ENCODE results near the gene MARK2.
A peak's percentile ranks its signal among the peaks of the same experiment; 100 is the strongest.
"Not testable (repeated sequence)": the region's sequence is repeated elsewhere in the genome, so short reads cannot be mapped to it uniquely, and the experiment has no call there.

MARK2 gene

GRCh38 chr11:63858628-63859550 lies 20.0 kb downstream of the MARK2 start:
- Mint-ChIP-seq H3K4me1 (ENCODE audit: low read depth) (peaks cover 39% of the 10 kb centered on the region), H3K27me3 (no peaks in the 10 kb centered on the region), H3K4me3 (no peak overlapping the region), H3K27ac (no peak overlapping the region), H3K9me3 (ENCODE audit: low read depth) (no peaks in the 10 kb centered on the region), H3K36me3 (no peaks in the 10 kb centered on the region)

GRCh38 chr11:63862923-63863322 lies 24.0 kb downstream of the MARK2 start:
- H3K27ac Mint-ChIP-seq: peak overlapping the region; percentile 59
- H3K27me3 Mint-ChIP-seq: no peaks in the 10 kb centered on the region
- peaks cover 5% of the 10 kb centered on the region for H3K36me3 Mint-ChIP-seq
- no peak overlapping the region for H3K4me3 Mint-ChIP-seq
- H3K4me1 Mint-ChIP-seq (ENCODE audit: low read depth): peaks cover 48% of the 10 kb centered on the region
- no peaks in the 10 kb centered on the region for H3K9me3 Mint-ChIP-seq (ENCODE audit: low read depth)

- H3K9me3 Mint-ChIP-seq (ENCODE audit: low read depth): not testable (repeated sequence)
These were observed 24.7 kb downstream of the MARK2 start for GRCh38 chr11:63863620-63864019.

GRCh38 chr11:63866211-63866610 lies 27.3 kb downstream of the MARK2 start:
- H3K4me3 Mint-ChIP-seq: peak overlapping the region; percentile 41
- H3K4me1 Mint-ChIP-seq (ENCODE audit: low read depth): peaks cover 76% of the 10 kb centered on the region
- H3K9me3 Mint-ChIP-seq (ENCODE audit: low read depth): no peaks in the 10 kb centered on the region
- peak overlapping the region; percentile 41 for H3K27ac Mint-ChIP-seq
- H3K27me3 Mint-ChIP-seq: no peaks in the 10 kb centered on the region
- peaks cover 8% of the 10 kb centered on the region for H3K36me3 Mint-ChIP-seq

More at GRCh38 chr11:63863620-63864019, 24.7 kb downstream of the MARK2 start:
- H3K27me3 Mint-ChIP-seq, H3K4me3 Mint-ChIP-seq, H3K27ac Mint-ChIP-seq, H3K36me3 Mint-ChIP-seq: not testable (repeated sequence)
- peaks cover 53% of the 10 kb centered on the region for H3K4me1 Mint-ChIP-seq (ENCODE audit: low read depth)

- peaks cover 79% of the 10 kb centered on the region for H3K4me1 Mint-ChIP-seq (ENCODE audit: low read depth)
- H3K4me3 Mint-ChIP-seq: no peak overlapping the region
- H3K27me3 Mint-ChIP-seq: no peaks in the 10 kb centered on the region
- no peaks in the 10 kb centered on the region for H3K9me3 Mint-ChIP-seq (ENCODE audit: low read depth)
- H3K36me3 Mint-ChIP-seq: peaks cover 8% of the 10 kb centered on the region
- H3K27ac Mint-ChIP-seq: peak overlapping the region; percentile 16
These were observed 28.6 kb downstream of the MARK2 start for GRCh38 chr11:63867511-63867910.

- H3K4me1 Mint-ChIP-seq (ENCODE audit: low read depth): peaks cover 80% of the 10 kb centered on the region
- no peaks in the 10 kb centered on the region for H3K9me3 Mint-ChIP-seq (ENCODE audit: low read depth)
- peaks cover 8% of the 10 kb centered on the region for H3K36me3 Mint-ChIP-seq
- no peaks in the 10 kb centered on the region for H3K27me3 Mint-ChIP-seq
- peak overlapping the region; percentile 51 for H3K4me3 Mint-ChIP-seq
- H3K27ac Mint-ChIP-seq: peak overlapping the region; percentile 66
These were observed 29.6 kb downstream of the MARK2 start for GRCh38 chr11:63868399-63869064.

- Mint-ChIP-seq H3K9me3 (ENCODE audit: low read depth) (no peaks in the 10 kb centered on the region), H3K4me1 (ENCODE audit: low read depth) (peaks cover 83% of the 10 kb centered on the region), H3K27me3 (no peaks in the 10 kb centered on the region), H3K27ac (peak overlapping the region; percentile 77), H3K36me3 (peaks cover 8% of the 10 kb centered on the region), H3K4me3 (peak overlapping the region; percentile 43)
These were observed 30.3 kb downstream of the MARK2 start for GRCh38 chr11:63869171-63869591.

GRCh38 chr11:63869683-63870082 lies 30.8 kb downstream of the MARK2 start:
- Mint-ChIP-seq H3K27ac (peak overlapping the region; percentile 77), H3K9me3 (ENCODE audit: low read depth) (no peaks in the 10 kb centered on the region), H3K36me3 (peaks cover 8% of the 10 kb centered on the region), H3K4me3 (peak overlapping the region; percentile 43), H3K4me1 (ENCODE audit: low read depth) (peaks cover 88% of the 10 kb centered on the region), H3K27me3 (no peaks in the 10 kb centered on the region)

GRCh38 chr11:63870351-63871140 lies 31.6 kb downstream of the MARK2 start:
- H3K36me3 Mint-ChIP-seq: peaks cover 5% of the 10 kb centered on the region
- H3K9me3 Mint-ChIP-seq (ENCODE audit: low read depth): no peaks in the 10 kb centered on the region
- H3K27me3 Mint-ChIP-seq: no peaks in the 10 kb centered on the region
- H3K27ac Mint-ChIP-seq: peak overlapping the region; percentile 82
- peak overlapping the region; percentile 62 for H3K4me3 Mint-ChIP-seq
- H3K4me1 Mint-ChIP-seq (ENCODE audit: low read depth): peaks cover 86% of the 10 kb centered on the region

GRCh38 chr11:63871962-63872799 lies 33.3 kb downstream of the MARK2 start:
- Mint-ChIP-seq H3K4me1 (ENCODE audit: low read depth) (peaks cover 82% of the 10 kb centered on the region), H3K27me3 (no peaks in the 10 kb centered on the region), H3K9me3 (ENCODE audit: low read depth) (no peaks in the 10 kb centered on the region), H3K36me3 (peaks cover 3% of the 10 kb centered on the region), H3K27ac (no peak overlapping the region), H3K4me3 (peak overlapping the region; percentile 53)

GRCh38 chr11:63872800-63873197 lies 33.9 kb downstream of the MARK2 start:
- no peaks in the 10 kb centered on the region for H3K9me3 Mint-ChIP-seq (ENCODE audit: low read depth)
- no peaks in the 10 kb centered on the region for H3K27me3 Mint-ChIP-seq
- peaks cover 3% of the 10 kb centered on the region for H3K36me3 Mint-ChIP-seq
- no peak overlapping the region for H3K27ac Mint-ChIP-seq
- peak overlapping the region; percentile 53 for H3K4me3 Mint-ChIP-seq
- H3K4me1 Mint-ChIP-seq (ENCODE audit: low read depth): peaks cover 79% of the 10 kb centered on the region

- Mint-ChIP-seq H3K27ac (no peak overlapping the region), H3K36me3 (peaks cover 5% of the 10 kb centered on the region), H3K27me3 (no peaks in the 10 kb centered on the region), H3K9me3 (ENCODE audit: low read depth) (no peaks in the 10 kb centered on the region), H3K4me3 (peak overlapping the region; percentile 23), H3K4me1 (ENCODE audit: low read depth) (peaks cover 78% of the 10 kb centered on the region)
These were observed 34.4 kb downstream of the MARK2 start for GRCh38 chr11:63873311-63873710.

GRCh38 chr11:63874511-63874910 lies 35.6 kb downstream of the MARK2 start:
- Mint-ChIP-seq H3K27me3 (no peaks in the 10 kb centered on the region), H3K4me3 (no peak overlapping the region), H3K9me3 (ENCODE audit: low read depth) (no peaks in the 10 kb centered on the region), H3K36me3 (peaks cover 5% of the 10 kb centered on the region), H3K4me1 (ENCODE audit: low read depth) (peaks cover 77% of the 10 kb centered on the region), H3K27ac (no peak overlapping the region)

- H3K36me3 Mint-ChIP-seq: peaks cover 4% of the 10 kb centered on the region
- H3K27me3 Mint-ChIP-seq: no peaks in the 10 kb centered on the region
- H3K4me3 Mint-ChIP-seq: no peak overlapping the region
- peak overlapping the region; percentile 41 for H3K27ac Mint-ChIP-seq
- H3K4me1 Mint-ChIP-seq (ENCODE audit: low read depth): peaks cover 77% of the 10 kb centered on the region
- no peaks in the 10 kb centered on the region for H3K9me3 Mint-ChIP-seq (ENCODE audit: low read depth)
These were observed 36.7 kb downstream of the MARK2 start for GRCh38 chr11:63875506-63876065.
